ENCODE results near the gene MEFV. TPM values are rescaled to one million over a fixed set of nuclear protein-coding genes. Genes with fewer than 3 reads are reported as not detected.

Gene MEFV
- total RNA-seq, 4 donors from 2014 or later: 3.0 to 7.7 (median 5.2) TPM

GRCh38 chr16:3193221-3194212, 62.9 kb downstream of the MEFV start:
- TF ChIP-seq CTCF (IDR thresholded peaks at IDR 0.05; ENCODE audit: low read depth): no peak

DNA sequence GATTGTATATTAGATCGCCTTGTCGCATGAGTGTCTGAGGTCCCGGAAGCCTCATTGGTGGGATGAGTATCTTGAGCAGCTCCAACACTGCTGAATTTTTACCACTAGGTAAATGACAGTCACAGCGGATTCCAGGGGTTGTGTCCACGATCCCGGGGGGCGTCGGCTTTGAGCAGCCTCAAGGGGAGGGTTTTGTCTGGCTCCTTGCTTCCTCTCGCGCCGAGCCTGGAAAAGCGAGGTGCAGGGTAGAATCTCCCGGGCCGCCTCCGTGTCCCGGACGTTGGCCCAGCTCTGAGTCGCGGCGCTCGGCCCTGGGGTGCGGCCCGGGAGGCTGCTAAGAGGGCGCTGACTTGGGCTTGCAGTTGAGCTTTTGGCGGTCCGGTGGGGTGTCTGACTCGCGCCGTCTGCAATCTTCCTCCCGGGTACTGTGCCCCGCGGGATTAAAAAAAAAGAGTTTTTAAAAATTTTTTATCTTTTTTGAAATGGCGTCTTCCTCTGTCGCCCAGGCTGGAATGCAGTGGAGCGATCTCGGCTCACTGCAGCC, 63.9 kb downstream of the MEFV start:
- TF ChIP-seq CTCF (IDR thresholded peaks at IDR 0.05; ENCODE audit: low read depth): no peak

Other genes with a start within 250 kb of the MEFV start
- gene CLDN9, start 243.7 kb downstream of the MEFV start, total RNA-seq: 1 to 10 TPM in 1 of 4 donors, not detected in 3; 1.3 TPM
- gene CLDN6, start 238.4 kb downstream of the MEFV start, total RNA-seq: not detected
- gene TNFRSF12A, start 236.3 kb downstream of the MEFV start, total RNA-seq: 10 to 100 TPM in 2 of 4 donors, 1 to 10 TPM in 2; 8.1 to 20.7 (median 13.5) TPM
- gene HCFC1R1, start 232.7 kb downstream of the MEFV start, total RNA-seq: 10 to 100 TPM; 17.8 to 30.9 (median 27.9) TPM
- gene THOC6, start 232.6 kb downstream of the MEFV start, total RNA-seq: 10 to 100 TPM; 10.8 to 17.2 (median 13.8) TPM
- gene BICDL2, start 219.7 kb downstream of the MEFV start, total RNA-seq: not detected
- gene MMP25, start 210.1 kb downstream of the MEFV start, total RNA-seq: under 1 TPM in 1 of 4 donors, not detected in 3; 0.57 TPM
- gene IL32, start 191.0 kb downstream of the MEFV start, total RNA-seq: 10 to 100 TPM in 3 of 4 donors, 1 to 10 TPM in 1; 8.4 to 21.1 (median 13.1) TPM
- not detected for gene ZSCAN10, start 157.3 kb downstream of the MEFV start, total RNA-seq
- gene ZNF205, start 144.0 kb downstream of the MEFV start, total RNA-seq: 10 to 100 TPM in 1 of 4 donors, 1 to 10 TPM in 3; 3.4 to 15.3 (median 7.6) TPM
- 10 to 100 TPM in 1 of 4 donors, 1 to 10 TPM in 3; 1.1 to 13.4 (median 5.0) TPM for gene ZNF213, start 121.6 kb downstream of the MEFV start, total RNA-seq
- not detected for gene OR1F1, start 68.4 kb downstream of the MEFV start, total RNA-seq
- gene ZNF200, start 21.5 kb downstream of the MEFV start, total RNA-seq: 1 to 10 TPM; 4.4 to 7.8 (median 5.9) TPM
- 10 to 100 TPM; 16.8 to 39.2 (median 28.7) TPM for gene ZNF263, start 26.9 kb upstream of the MEFV start, total RNA-seq
- 1 to 10 TPM; 3.6 to 7.3 (median 5.2) TPM for gene TIGD7, start 48.8 kb upstream of the MEFV start, total RNA-seq
- 10 to 100 TPM; 14.8 to 25.4 (median 18.4) TPM for gene ZNF75A, start 48.9 kb upstream of the MEFV start, total RNA-seq
- gene OR2C1, start 99.3 kb upstream of the MEFV start, total RNA-seq: under 1 TPM in 1 of 4 donors, not detected in 3; 0.44 TPM
- gene ZSCAN32, start 144.4 kb upstream of the MEFV start, total RNA-seq: 10 to 100 TPM in 3 of 4 donors, 1 to 10 TPM in 1; 9.0 to 15.4 (median 11.2) TPM
- 10 to 100 TPM in 2 of 4 donors, 1 to 10 TPM in 2; 7.3 to 17.1 (median 10.5) TPM for gene ZNF174, start 144.6 kb upstream of the MEFV start, total RNA-seq
- 1 to 10 TPM; 1.9 to 2.5 (median 2.2) TPM for gene ZNF597, start 186.9 kb upstream of the MEFV start, total RNA-seq
- gene NAA60, start 187.0 kb upstream of the MEFV start, total RNA-seq: 10 to 100 TPM; 17.6 to 43.0 (median 20.8) TPM
- not detected for gene C16orf90, start 238.9 kb upstream of the MEFV start, total RNA-seq
- 10 to 100 TPM; 11.6 to 24.7 (median 19.7) TPM for gene CLUAP1, start 244.4 kb upstream of the MEFV start, total RNA-seq

Data from subcutaneous adipose tissue (tissue), 4 donors.